ENCODE measurements around the gene STX11. TPM values are rescaled to one million over a fixed set of nuclear protein-coding genes. Genes with fewer than 3 reads are reported as not detected.

Gene STX11
- total RNA-seq, 1 experiment from 2014 or later, result 1.3 TPM

DNA sequence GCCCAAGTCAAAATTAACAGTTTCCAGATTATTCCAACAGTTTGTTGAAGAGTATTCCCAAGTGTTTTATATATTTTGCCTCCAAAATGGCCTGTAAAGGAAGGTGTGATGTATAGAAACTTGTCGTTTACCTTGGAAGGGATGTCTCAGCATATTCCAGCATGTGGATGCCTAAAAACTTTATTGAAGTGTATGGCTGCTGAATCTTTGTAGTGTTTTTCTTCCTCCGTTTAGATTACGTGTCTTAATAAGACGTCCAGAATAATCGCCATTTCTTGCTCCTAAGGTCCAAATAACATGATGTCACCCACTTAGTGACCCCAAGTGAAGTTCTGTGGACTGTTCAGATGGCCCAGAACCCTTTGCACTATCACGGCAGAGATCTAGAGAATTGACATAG, 37.0 kb upstream of the STX11 start:
- no peaks in the 10 kb centered on the region for H3K4me1 Mint-ChIP-seq (ENCODE audit: low read depth, unreplicated experiment)
- intact Hi-C loops (cut with micrococcal nuclease; ENCODE audit: unreplicated experiment), result no loop called here

DNA sequence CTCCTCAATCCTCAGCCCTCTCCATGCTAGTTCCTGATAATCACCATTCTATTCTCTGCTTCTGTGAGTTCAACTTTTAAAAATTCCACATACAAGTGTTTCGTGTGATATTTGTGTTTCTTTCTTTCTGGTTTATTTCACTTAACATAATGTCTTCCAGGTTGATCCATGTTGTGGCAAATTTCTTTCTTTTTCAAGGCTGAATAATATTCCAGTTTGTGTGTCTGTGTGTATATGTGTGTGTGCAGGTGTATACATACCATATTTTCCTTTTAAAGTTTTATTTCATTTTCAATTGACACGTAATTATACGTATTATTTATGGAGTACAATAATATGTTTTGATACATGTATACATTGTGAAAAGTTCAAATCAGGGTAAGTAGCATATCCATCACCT, 35.1 kb upstream of the STX11 start:
- no peak for DNase-seq
- Histone ChIP-seq H3K9me3 (peaks cover 4% of the 10 kb centered on the region; the same call in 1 of the 2 replicates), H3K27me3 (replicated peaks; ENCODE audit: control insufficient read depth, insufficient read depth, low read length) (no peaks in the 10 kb centered on the region), H3K4me1 (no peaks in the 10 kb centered on the region), H3K4me3 (ENCODE audit: low read depth, low read length) (no peak overlapping the region), H3K36me3 (ENCODE audit: control insufficient read depth, insufficient read depth, low read length) (no peaks in the 10 kb centered on the region)
- TF ChIP-seq, protein P1, sequence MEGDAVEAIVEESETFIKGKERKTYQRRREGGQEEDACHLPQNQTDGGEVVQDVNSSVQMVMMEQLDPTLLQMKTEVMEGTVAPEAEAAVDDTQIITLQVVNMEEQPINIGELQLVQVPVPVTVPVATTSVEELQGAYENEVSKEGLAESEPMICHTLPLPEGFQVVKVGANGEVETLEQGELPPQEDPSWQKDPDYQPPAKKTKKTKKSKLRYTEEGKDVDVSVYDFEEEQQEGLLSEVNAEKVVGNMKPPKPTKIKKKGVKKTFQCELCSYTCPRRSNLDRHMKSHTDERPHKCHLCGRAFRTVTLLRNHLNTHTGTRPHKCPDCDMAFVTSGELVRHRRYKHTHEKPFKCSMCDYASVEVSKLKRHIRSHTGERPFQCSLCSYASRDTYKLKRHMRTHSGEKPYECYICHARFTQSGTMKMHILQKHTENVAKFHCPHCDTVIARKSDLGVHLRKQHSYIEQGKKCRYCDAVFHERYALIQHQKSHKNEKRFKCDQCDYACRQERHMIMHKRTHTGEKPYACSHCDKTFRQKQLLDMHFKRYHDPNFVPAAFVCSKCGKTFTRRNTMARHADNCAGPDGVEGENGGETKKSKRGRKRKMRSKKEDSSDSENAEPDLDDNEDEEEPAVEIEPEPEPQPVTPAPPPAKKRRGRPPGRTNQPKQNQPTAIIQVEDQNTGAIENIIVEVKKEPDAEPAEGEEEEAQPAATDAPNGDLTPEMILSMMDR (IDR thresholded peaks at IDR 0.05; ENCODE audit: insufficient read depth in 1 of 2, low read depth in 1 of 2, low read length in 1 of 2, severe bottlenecking in 1 of 2, unreplicated experiment in 1 of 2), result no peak
- intact Hi-C loops (cut with micrococcal nuclease; ENCODE audit: unreplicated experiment), result no loop called here
- no peak overlapping the region for H3K4me3 Mint-ChIP-seq (ENCODE audit: unreplicated experiment)
- H3K27ac Mint-ChIP-seq (ENCODE audit: unreplicated experiment), result no peak overlapping the region
- BruUV-seq (replicated peaks), result no TSS peak
- no peaks in the 10 kb centered on the region for H3K4me1 Mint-ChIP-seq (ENCODE audit: low read depth, unreplicated experiment)
- ChIA-PET CTCF (no interaction called here), POLR2A (no interaction called here)
- no peaks in the 10 kb centered on the region for H3K9me3 Mint-ChIP-seq (ENCODE audit: unreplicated experiment)
- peaks cover under 1% of the 10 kb centered on the region for H3K36me3 Mint-ChIP-seq (ENCODE audit: insufficient read depth, unreplicated experiment)
- H3K27me3 Mint-ChIP-seq (ENCODE audit: insufficient read depth, unreplicated experiment), result no peaks in the 10 kb centered on the region

More for the DNA sequence above, 37.0 kb upstream of the STX11 start:
- Mint-ChIP-seq H3K4me3 (ENCODE audit: unreplicated experiment) (no peak overlapping the region), H3K27me3 (ENCODE audit: insufficient read depth, unreplicated experiment) (no peaks in the 10 kb centered on the region), H3K9me3 (ENCODE audit: unreplicated experiment) (no peaks in the 10 kb centered on the region), H3K27ac (ENCODE audit: unreplicated experiment) (no peak overlapping the region), H3K36me3 (ENCODE audit: insufficient read depth, unreplicated experiment) (no peaks in the 10 kb centered on the region)
- Histone ChIP-seq H3K4me1 (no peaks in the 10 kb centered on the region), H3K27me3 (replicated peaks; ENCODE audit: control insufficient read depth, insufficient read depth, low read length) (no peaks in the 10 kb centered on the region), H3K4me3 (ENCODE audit: low read depth, low read length) (no peak overlapping the region), H3K9me3 (peaks cover 4% of the 10 kb centered on the region; the same call in 1 of the 2 replicates), H3K36me3 (ENCODE audit: control insufficient read depth, insufficient read depth, low read length) (no peaks in the 10 kb centered on the region)
- BruUV-seq (replicated peaks), result no TSS peak
- ChIA-PET POLR2A (no interaction called here), CTCF (interaction anchor here (0.6 kb wide), 1 partner anchor 174 kb away, joined by 5 read pairs; no protein-coding TSS in a partner anchor)
- TF ChIP-seq, protein P1 (IDR thresholded peaks at IDR 0.05; ENCODE audit: insufficient read depth in 1 of 2, low read depth in 1 of 2, low read length in 1 of 2, severe bottlenecking in 1 of 2, unreplicated experiment in 1 of 2), result no peak
- DNase-seq, result no peak

- CTCF ChIA-PET, result no interaction called here
- H3K4me3 ChIP-seq (ENCODE audit: low read depth, low read length), result no peak overlapping the region
- Mint-ChIP-seq H3K4me3 (ENCODE audit: unreplicated experiment) (no peak overlapping the region), H3K9me3 (ENCODE audit: unreplicated experiment) (no peaks in the 10 kb centered on the region), H3K27ac (ENCODE audit: unreplicated experiment) (no peak overlapping the region), H3K4me1 (ENCODE audit: low read depth, unreplicated experiment) (no peaks in the 10 kb centered on the region), H3K27me3 (ENCODE audit: insufficient read depth, unreplicated experiment) (no peaks in the 10 kb centered on the region), H3K36me3 (ENCODE audit: insufficient read depth, unreplicated experiment) (peaks cover 5% of the 10 kb centered on the region)
- H3K4me1 ChIP-seq, result no peaks in the 10 kb centered on the region
- TF ChIP-seq, protein P1 (IDR thresholded peaks at IDR 0.05; ENCODE audit: insufficient read depth in 1 of 2, low read depth in 1 of 2, low read length in 1 of 2, severe bottlenecking in 1 of 2, unreplicated experiment in 1 of 2), result no peak
- intact Hi-C loops (cut with micrococcal nuclease; ENCODE audit: unreplicated experiment), result no loop called here
- DNase-seq, result no peak
- POLR2A ChIA-PET, result no interaction called here
- H3K27me3 ChIP-seq (replicated peaks; ENCODE audit: control insufficient read depth, insufficient read depth, low read length), result no peaks in the 10 kb centered on the region
- no TSS peak for BruUV-seq (replicated peaks)
- peaks cover 4% of the 10 kb centered on the region; the same call in 1 of the 2 replicates for H3K9me3 ChIP-seq
- no peaks in the 10 kb centered on the region for H3K36me3 ChIP-seq (ENCODE audit: control insufficient read depth, insufficient read depth, low read length)
These were observed 30.9 kb upstream of the STX11 start for GRCh38 chr6:144119376-144119775.

Data from Caco-2 (cell line).